Ectodermal cell (in vitro differentiated cells): ENCODE data around the gene TCIRG1.

ENCODE experiments used
- H3K27ac ChIP-seq: 2 replicates; pipeline ENCODE4 v1.7.0; 2013; ENCODE audit warnings: mild to moderate bottlenecking, low read depth, low read length; ENCODE audit not compliant: insufficient read depth, poor library complexity, severe bottlenecking
- H3K27me3 ChIP-seq: 2 replicates; pipeline ENCODE4 v1.7.0; 2013; ENCODE audit warnings: mild to moderate bottlenecking, low read length; ENCODE audit not compliant: insufficient read depth, control insufficient read depth, poor library complexity, severe bottlenecking
- H3K36me3 ChIP-seq: one replicate; pipeline ENCODE4 v1.7.0; 2013; ENCODE audit warnings: low read length; ENCODE audit not compliant: control insufficient read depth, insufficient read depth
- H3K4me1 ChIP-seq: one replicate; pipeline ENCODE4 v1.7.0; 2013; ENCODE audit warnings: low read length; ENCODE audit not compliant: control insufficient read depth, insufficient read depth
- H3K4me3 ChIP-seq: 2 replicates; pipeline ENCODE4 v1.7.0; 2013; ENCODE audit warnings: low read depth, low read length, control low read depth; ENCODE audit not compliant: insufficient read depth
- H3K9me3 ChIP-seq: 2 replicates; pipeline ENCODE4 v1.7.0; 2013; ENCODE audit warnings: mild to moderate bottlenecking, low read length, moderate library complexity; ENCODE audit not compliant: control insufficient read depth
- WGBS, 2 experiments: methylation state at CpG; one replicate each; pipeline ENCODE4 v1.1.7; 2013; ENCODE audit warnings: missing lambda C conversion rate in 2 of 2; 5-methylcytosine and 5-hydroxymethylcytosine counted together

The TCIRG1 gene

DNA sequence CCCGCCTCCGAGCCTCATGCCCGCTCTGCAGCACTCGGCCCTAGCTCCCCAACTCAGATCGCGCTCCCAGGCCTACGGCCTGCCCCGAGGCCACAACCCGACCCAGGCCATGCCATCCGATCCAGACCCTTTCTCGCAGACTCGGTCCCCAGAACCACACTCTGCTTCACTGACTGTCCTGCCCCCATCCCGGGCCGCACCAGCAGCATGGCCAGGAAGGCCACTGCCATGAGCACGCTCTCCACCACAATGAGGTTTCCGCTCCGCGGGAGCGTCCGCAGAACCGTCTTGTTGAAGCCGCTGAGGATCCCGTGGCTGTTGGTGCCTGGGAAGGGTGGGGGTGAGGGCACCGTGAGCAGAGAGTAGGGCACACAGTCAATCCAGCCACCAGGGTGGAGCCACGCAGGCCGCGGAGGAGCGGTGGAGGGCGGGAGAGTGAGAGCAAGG, 41.3 kb upstream of the TCIRG1 start:
- Histone ChIP-seq H3K36me3 (no peaks in the 10 kb centered on the region), H3K4me3 (no peak overlapping the region), H3K4me1 (no peaks in the 10 kb centered on the region), H3K27me3 (peaks cover under 1% of the 10 kb centered on the region), H3K9me3 (no peaks in the 10 kb centered on the region), H3K27ac (no peak overlapping the region)
- 94 to 95% methylated on average over 29 of the region's 29 CpGs for WGBS, 2 experiments

- Histone ChIP-seq H3K4me3 (no peak overlapping the region), H3K27ac (no peak overlapping the region), H3K36me3 (no peaks in the 10 kb centered on the region), H3K9me3 (no peaks in the 10 kb centered on the region), H3K4me1 (no peaks in the 10 kb centered on the region), H3K27me3 (peaks cover 8% of the 10 kb centered on the region)
- 94 to 97% methylated on average over 9 of the region's 9 CpGs for WGBS, 2 experiments
These were observed 40.4 kb upstream of the TCIRG1 start for GRCh38 chr11:67998150-67999045.

DNA sequence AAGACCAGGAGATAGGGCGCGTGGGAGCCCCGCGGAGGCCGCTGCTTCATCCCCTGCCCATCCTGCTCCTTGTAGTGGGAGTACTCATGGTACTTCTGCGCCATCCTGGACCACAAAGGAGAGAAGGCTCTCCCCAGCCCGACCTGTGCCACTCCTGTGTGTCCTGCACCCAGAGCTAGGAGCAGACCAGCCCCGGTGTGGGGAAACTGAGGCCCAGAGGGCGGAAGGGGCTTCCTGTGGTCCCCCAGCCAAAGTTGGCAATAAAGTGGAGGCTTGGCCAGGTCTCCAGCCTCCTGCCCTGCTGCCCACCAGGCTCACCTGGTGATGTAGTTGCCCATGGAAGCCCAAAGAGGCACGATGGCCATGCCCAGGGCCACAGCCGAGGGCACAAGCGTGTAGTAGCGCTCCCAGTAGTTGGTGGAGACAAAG, 39.6 kb upstream of the TCIRG1 start:
- Histone ChIP-seq H3K9me3 (no peaks in the 10 kb centered on the region), H3K36me3 (no peaks in the 10 kb centered on the region), H3K4me3 (no peak overlapping the region), H3K4me1 (no peaks in the 10 kb centered on the region), H3K27ac (no peak overlapping the region), H3K27me3 (peaks cover 16% of the 10 kb centered on the region)
- 95% methylated on average over 13 of the region's 13 CpGs for WGBS, 2 experiments

GRCh38 chr11:67999704-68000103, 39.1 kb upstream of the TCIRG1 start:
- Histone ChIP-seq H3K27me3 (peaks cover 21% of the 10 kb centered on the region), H3K27ac (no peak overlapping the region), H3K4me3 (no peak overlapping the region), H3K36me3 (no peaks in the 10 kb centered on the region), H3K9me3 (no peaks in the 10 kb centered on the region), H3K4me1 (no peaks in the 10 kb centered on the region)
- WGBS, 2 experiments: 94 to 97% methylated on average over 5 of the region's 5 CpGs

- H3K36me3 ChIP-seq: no peaks in the 10 kb centered on the region
- H3K4me1 ChIP-seq: no peaks in the 10 kb centered on the region
- H3K9me3 ChIP-seq: no peaks in the 10 kb centered on the region
- H3K27me3 ChIP-seq: peaks cover 21% of the 10 kb centered on the region
- no peak overlapping the region for H3K27ac ChIP-seq
- 85 to 86% methylated on average over 9 of the region's 9 CpGs for WGBS, 2 experiments
- H3K4me3 ChIP-seq: no peak overlapping the region
These were observed 36.3 kb upstream of the TCIRG1 start for GRCh38 chr11:68002575-68002937.

DNA sequence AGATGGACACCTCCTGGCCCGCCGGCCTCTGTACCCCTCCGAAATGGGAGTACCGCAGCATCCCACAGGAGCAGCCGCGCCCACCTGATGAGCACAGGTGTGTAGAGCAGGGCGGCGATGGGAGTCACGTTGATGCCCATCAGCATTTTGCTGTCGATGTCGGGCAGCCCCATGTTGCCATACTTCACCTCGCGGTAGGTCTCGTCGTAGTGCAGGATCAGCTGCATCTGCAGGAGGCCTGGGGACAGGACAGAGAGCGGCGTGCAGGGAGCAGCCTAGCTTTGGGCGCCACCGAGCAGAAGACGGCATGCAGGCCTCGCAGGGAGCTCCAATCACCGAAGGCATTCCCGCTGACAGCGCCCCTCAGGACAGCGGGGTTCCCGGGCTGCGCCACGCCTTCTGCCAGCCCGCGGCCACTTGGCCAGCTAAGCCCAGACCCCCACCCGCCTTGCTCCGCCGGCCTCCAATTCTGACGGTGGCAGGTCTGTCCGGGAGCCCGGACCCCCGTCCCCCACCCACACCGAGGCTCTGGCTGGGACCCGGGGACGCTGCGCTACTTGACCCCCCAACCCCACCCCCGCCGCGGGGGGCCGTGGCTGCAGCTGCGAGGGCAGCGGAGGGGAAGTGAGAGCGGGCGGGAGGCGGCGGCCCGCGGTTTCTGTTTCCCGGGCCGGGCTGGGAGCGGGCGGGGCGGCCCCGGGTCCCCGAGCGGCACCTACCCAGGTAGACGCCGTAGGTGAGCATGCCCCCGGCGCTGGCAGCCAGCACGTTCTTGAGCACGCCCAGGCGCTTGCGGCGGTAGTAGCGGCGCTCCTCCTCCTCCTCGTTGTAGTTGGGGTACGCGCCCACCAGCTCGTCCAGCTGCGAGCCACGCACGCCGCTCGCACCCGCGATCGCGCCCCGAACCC, 35.6 kb upstream of the TCIRG1 start:
- H3K36me3 ChIP-seq: no peaks in the 10 kb centered on the region
- H3K27me3 ChIP-seq: peaks cover 21% of the 10 kb centered on the region
- 10 to 11% methylated on average over 86 of the region's 86 CpGs for WGBS, 2 experiments
- no peak overlapping the region for H3K27ac ChIP-seq
- H3K9me3 ChIP-seq: no peaks in the 10 kb centered on the region
- no peaks in the 10 kb centered on the region for H3K4me1 ChIP-seq
- H3K4me3 ChIP-seq: peak overlapping the region; percentile 41

DNA sequence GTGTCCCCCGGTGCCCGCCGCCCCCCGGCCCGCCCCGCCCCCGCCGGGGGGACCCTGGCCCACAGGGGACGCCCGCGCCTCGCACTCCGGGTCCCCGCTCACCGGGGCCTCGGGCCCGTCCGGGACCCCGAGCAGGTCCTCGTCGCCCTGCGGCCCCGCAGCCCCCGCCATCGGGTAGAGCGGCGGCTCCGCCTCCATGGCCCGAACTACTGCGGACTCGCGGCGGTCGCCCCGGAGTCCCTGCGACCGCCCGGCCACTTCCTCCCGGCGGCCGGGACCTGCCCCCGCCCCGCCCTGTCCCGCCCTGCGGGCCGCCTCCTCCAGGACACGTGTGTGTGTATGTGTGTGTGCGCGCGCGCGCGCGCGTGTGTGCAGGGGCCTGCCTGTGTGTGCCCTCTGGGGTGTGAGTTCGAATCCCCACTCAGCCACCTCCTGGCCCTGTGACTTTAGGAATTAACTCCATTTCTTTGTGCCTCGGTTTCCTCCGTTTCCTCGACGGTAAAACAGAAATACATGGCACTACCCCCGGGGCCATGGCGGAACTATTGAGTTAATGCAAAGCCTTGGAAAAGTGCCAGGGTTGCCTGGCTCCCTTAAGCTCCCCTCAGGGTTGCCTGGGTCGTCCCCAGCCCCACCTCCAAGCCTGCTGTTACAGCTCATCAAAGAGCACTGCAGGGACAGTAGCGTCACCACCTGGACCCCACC, 34.8 kb upstream of the TCIRG1 start, which contains the start of gene UNC93B1:
Gene UNC93B1, minus strand, starts transcription at position 252 of the 705 bp plus-strand sequence. Its CDS starts 54 bp downstream, at position 198.
- 8% methylated on average over 64 of the region's 64 CpGs for WGBS, 2 experiments
- Histone ChIP-seq H3K4me3 (peak within 1 kb of the TSS; percentile 41), H3K9me3 (no peaks in the 10 kb centered on the region), H3K4me1 (no peaks in the 10 kb centered on the region), H3K27me3 (peaks cover 21% of the 10 kb centered on the region), H3K36me3 (no peaks in the 10 kb centered on the region), H3K27ac (no peak within 1 kb of the TSS)

DNA sequence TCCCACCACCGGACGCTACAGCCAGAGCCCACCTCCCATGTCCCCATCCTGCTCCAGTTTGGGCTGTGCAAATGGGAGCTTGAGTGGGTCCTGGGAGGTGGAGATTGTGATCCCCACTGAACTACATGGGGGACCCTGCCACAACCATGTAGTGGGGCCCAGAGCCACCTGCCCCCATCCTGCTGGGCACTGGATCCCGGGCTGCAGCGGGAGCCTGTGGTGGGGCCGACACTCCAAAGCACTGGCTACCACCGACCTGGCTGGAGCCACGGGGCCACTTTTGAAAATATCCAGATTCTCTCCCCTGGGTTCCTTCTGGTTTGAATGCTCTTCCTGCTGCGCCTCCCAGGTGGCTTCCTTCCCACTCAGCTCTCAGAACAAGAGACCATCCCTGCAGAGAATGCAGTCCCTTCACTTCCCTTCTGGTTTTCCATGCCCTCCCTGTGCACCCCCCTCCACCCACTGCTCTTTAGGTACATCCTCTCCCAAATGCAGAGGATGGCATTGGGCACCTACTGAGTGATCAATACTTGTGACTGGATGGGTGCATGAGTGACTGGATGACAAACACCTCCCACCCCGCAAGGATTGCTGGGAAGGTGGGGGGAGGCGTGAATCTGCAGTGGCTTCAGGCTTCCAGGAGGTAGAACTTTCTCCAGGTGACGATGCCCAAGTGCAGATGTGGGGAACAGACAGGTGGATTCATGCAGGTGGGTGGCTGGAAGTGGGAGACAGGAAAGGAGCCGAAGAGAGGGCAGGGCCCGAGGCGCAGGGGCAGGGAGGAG, 34.1 kb upstream of the TCIRG1 start:
- H3K27me3 ChIP-seq: peaks cover 21% of the 10 kb centered on the region
- H3K9me3 ChIP-seq: no peaks in the 10 kb centered on the region
- H3K4me3 ChIP-seq: no peak overlapping the region
- WGBS, 2 experiments: 84 to 87% methylated on average over 14 of the region's 14 CpGs
- H3K36me3 ChIP-seq: no peaks in the 10 kb centered on the region
- H3K4me1 ChIP-seq: no peaks in the 10 kb centered on the region
- H3K27ac ChIP-seq: no peak overlapping the region

- Histone ChIP-seq H3K27ac (no peak overlapping the region), H3K4me1 (peaks cover 16% of the 10 kb centered on the region), H3K9me3 (no peaks in the 10 kb centered on the region), H3K27me3 (peaks cover 21% of the 10 kb centered on the region), H3K4me3 (no peak overlapping the region), H3K36me3 (no peaks in the 10 kb centered on the region)
- 94 to 95% methylated on average over 7 of the region's 7 CpGs for WGBS, 2 experiments
These were observed 32.1 kb upstream of the TCIRG1 start for GRCh38 chr11:68006606-68007166.
